ENCODE measurements around the gene SPRN. TPM values are rescaled to one million over a fixed set of nuclear protein-coding genes. Genes with fewer than 3 reads are reported as not detected.
"Not testable (repeated sequence)": the region's sequence is repeated elsewhere in the genome, so short reads cannot be mapped to it uniquely, and the experiment has no call there.

Gene SPRN
- total RNA-seq, 1 donor from 2014 or later: not detected

GRCh38 chr10:133377025-133377817 is 47.2 kb downstream of the SPRN start:
- DNase-seq (ENCODE audit: low spot score): no peak
- Mint-ChIP-seq H3K9me3 (no peaks in the 10 kb centered on the region), H3K4me1 (ENCODE audit: low read depth) (peaks cover 8% of the 10 kb centered on the region), H3K27me3 (ENCODE audit: low read depth) (peaks cover 5% of the 10 kb centered on the region), H3K27ac (no peak overlapping the region), H3K4me3 (ENCODE audit: low read depth) (peak overlapping the region; percentile 35), H3K36me3 (ENCODE audit: low read depth) (peaks cover 4% of the 10 kb centered on the region)
- intact Hi-C loops (cut with micrococcal nuclease): loop anchor here (5.0 kb wide), 1 partner anchor 840 kb away; the partner anchor contains the start of gene INPP5A

- not testable (repeated sequence) for DNase-seq (ENCODE audit: low spot score); H3K9me3 Mint-ChIP-seq; H3K27ac Mint-ChIP-seq; H3K4me3 Mint-ChIP-seq (ENCODE audit: low read depth); H3K4me1 Mint-ChIP-seq (ENCODE audit: low read depth); H3K27me3 Mint-ChIP-seq (ENCODE audit: low read depth); H3K36me3 Mint-ChIP-seq (ENCODE audit: low read depth)
- intact Hi-C loops (cut with micrococcal nuclease): loop anchor here (5.0 kb wide), 1 partner anchor 839 kb away; the partner anchor contains the start of gene INPP5A
These were observed 48.2 kb downstream of the SPRN start for GRCh38 chr10:133376183-133376582.

GRCh38 chr10:133375357-133376115 is 48.9 kb downstream of the SPRN start:
- H3K27ac Mint-ChIP-seq: no peak overlapping the region
- peak overlapping the region; percentile 64 for H3K4me3 Mint-ChIP-seq (ENCODE audit: low read depth)
- peaks cover under 1% of the 10 kb centered on the region for H3K36me3 Mint-ChIP-seq (ENCODE audit: low read depth)
- intact Hi-C loops (cut with micrococcal nuclease): loop anchor here (5.0 kb wide), 1 partner anchor 838 kb away; the partner anchor contains the start of gene INPP5A
- H3K27me3 Mint-ChIP-seq (ENCODE audit: low read depth): peaks cover 5% of the 10 kb centered on the region
- no peak for DNase-seq (ENCODE audit: low spot score)
- H3K4me1 Mint-ChIP-seq (ENCODE audit: low read depth): peaks cover 9% of the 10 kb centered on the region
- no peaks in the 10 kb centered on the region for H3K9me3 Mint-ChIP-seq

GRCh38 chr10:133373174-133374090 is 51.0 kb downstream of the SPRN start, which contains the start of gene ECHS1:
ECHS1 (minus strand) TSS chr10:133373354; CDS start chr10:133373333, 21 bp downstream.
- peak within 1 kb of the TSS; percentile 86 for H3K27ac Mint-ChIP-seq

GRCh38 chr10:133372507-133372906 is 51.9 kb downstream of the SPRN start:
- no peak overlapping the region for H3K27ac Mint-ChIP-seq
- DNase-seq (ENCODE audit: low spot score): no peak
- H3K9me3 Mint-ChIP-seq: no peaks in the 10 kb centered on the region
- H3K27me3 Mint-ChIP-seq (ENCODE audit: low read depth): peaks cover 5% of the 10 kb centered on the region
- intact Hi-C loops (cut with micrococcal nuclease): no loop called here
- peak overlapping the region; percentile 82 for H3K4me3 Mint-ChIP-seq (ENCODE audit: low read depth)
- H3K4me1 Mint-ChIP-seq (ENCODE audit: low read depth): peaks cover 9% of the 10 kb centered on the region
- H3K36me3 Mint-ChIP-seq (ENCODE audit: low read depth): peaks cover 22% of the 10 kb centered on the region

More at GRCh38 chr10:133373174-133374090, 51.0 kb downstream of the SPRN start, which contains the start of gene ECHS1:
- peaks cover 5% of the 10 kb centered on the region for H3K27me3 Mint-ChIP-seq (ENCODE audit: low read depth)
- H3K4me3 Mint-ChIP-seq (ENCODE audit: low read depth): peak within 1 kb of the TSS; percentile 94
- H3K4me1 Mint-ChIP-seq (ENCODE audit: low read depth): peaks cover 9% of the 10 kb centered on the region
- peaks cover 16% of the 10 kb centered on the region for H3K36me3 Mint-ChIP-seq (ENCODE audit: low read depth)
- intact Hi-C loops (cut with micrococcal nuclease): loop anchor here (1.0 kb wide), 1 partner anchor 16 kb away; no protein-coding TSS in a partner anchor
- DNase-seq (ENCODE audit: low spot score): peak; percentile 92
- no peaks in the 10 kb centered on the region for H3K9me3 Mint-ChIP-seq

Other genes with a start within 250 kb of the SPRN start
- gene UTF1, start 194.4 kb downstream of the SPRN start, total RNA-seq: 0.16 and 0.28 TPM in 2 replicates
- gene VENTX, start 186.8 kb downstream of the SPRN start, total RNA-seq: 0.07 TPM in 1 of 2 replicates, not detected in the other
- 214 and 220 TPM in 2 replicates for gene ADAM8, start 147.8 kb downstream of the SPRN start, total RNA-seq
- gene TUBGCP2, start 115.8 kb downstream of the SPRN start, total RNA-seq: 60.4 and 64.7 TPM in 2 replicates
- 88.4 and 89.7 TPM in 2 replicates for gene ZNF511, start 115.7 kb downstream of the SPRN start, total RNA-seq
- gene CALY, start 87.7 kb downstream of the SPRN start, total RNA-seq: not detected in 2 replicates
- not detected in 2 replicates for gene PRAP1, start 77.3 kb downstream of the SPRN start, total RNA-seq
- 44.0 and 45.7 TPM in 2 replicates for gene FUOM, start 66.6 kb downstream of the SPRN start, total RNA-seq
- gene ECHS1, start 51.3 kb downstream of the SPRN start, total RNA-seq: 74.2 and 74.8 TPM in 2 replicates
- 11.9 and 13.2 TPM in 2 replicates for gene PAOX, start 45.4 kb downstream of the SPRN start, total RNA-seq
- gene MTG1, start 30.5 kb downstream of the SPRN start, total RNA-seq: 67.6 and 69.0 TPM in 2 replicates
- gene SCART1, start 29.3 kb upstream of the SPRN start, total RNA-seq: 1.3 and 1.4 TPM in 2 replicates
- gene CYP2E1, start 102.7 kb upstream of the SPRN start, total RNA-seq: 0.16 TPM in 1 of 2 replicates, not detected in the other
- 0.23 and 0.62 TPM in 2 replicates for gene SYCE1, start 141.0 kb upstream of the SPRN start, total RNA-seq
- not detected in 2 replicates for gene FRG2B, start 202.2 kb upstream of the SPRN start, total RNA-seq